Measurements from ENCODE around the gene FTO. TPM values are rescaled to one million over a fixed set of nuclear protein-coding genes. Genes with fewer than 3 reads are reported as not detected.

FTO gene
- total and polyA plus RNA-seq, 2 donors from 2014 or later, result 22.3 to 116 TPM

GRCh38 chr16:53732296-53732929 lies 28.5 kb downstream of the FTO start:
- TF ChIP-seq CTCF (IDR thresholded peaks at IDR 0.05; ENCODE audit: borderline replicate concordance, extremely low read depth, insufficient read depth), result no peak
- intact Hi-C loops (cut with DNase I), result no loop called here
- Histone ChIP-seq H3K9ac (ENCODE audit: low read length in 3 of 3) (no peak overlapping the region), H3K36me3 (ENCODE audit: control insufficient read depth in 2 of 3, insufficient read depth in 3 of 3, low read length in 3 of 3) (no peaks in the 10 kb centered on the region), H3K27ac (ENCODE audit: low read depth in 2 of 2, low read length in 2 of 2) (no peak overlapping the region), H3K27me3 (ENCODE audit: control insufficient read depth, insufficient read depth, low read length) (no peaks in the 10 kb centered on the region), H3K4me3 (ENCODE audit: low read length in 3 of 3) (no peak overlapping the region), H3K9me3 (ENCODE audit: control insufficient read depth in 2 of 3, insufficient read depth in 1 of 3, low read length in 3 of 3) (no peaks in the 10 kb centered on the region), H3K4me1 (ENCODE audit: control insufficient read depth in 2 of 3, insufficient read depth in 2 of 3, low read depth in 1 of 3, low read length in 3 of 3) (peaks cover 0 to 7% (median 0%) of the 10 kb centered on the region in 3 donors)
- FAIRE-seq, result no peak
- no peak for DNase-seq

GRCh38 chr16:53734908-53735307 lies 31.0 kb downstream of the FTO start:
- no peak for FAIRE-seq
- intact Hi-C loops (cut with DNase I), result no loop called here
- H3K9ac ChIP-seq (ENCODE audit: low read length in 3 of 3), result no peak overlapping the region
- peaks cover 0 to 7% (median 0%) of the 10 kb centered on the region in 3 donors for H3K4me1 ChIP-seq (ENCODE audit: control insufficient read depth in 2 of 3, insufficient read depth in 2 of 3, low read depth in 1 of 3, low read length in 3 of 3)
- H3K9me3 ChIP-seq (ENCODE audit: control insufficient read depth in 2 of 3, insufficient read depth in 1 of 3, low read length in 3 of 3), result no peaks in the 10 kb centered on the region
- H3K27me3 ChIP-seq (ENCODE audit: control insufficient read depth, insufficient read depth, low read length), result no peaks in the 10 kb centered on the region
- no peaks in the 10 kb centered on the region for H3K36me3 ChIP-seq (ENCODE audit: control insufficient read depth in 2 of 3, insufficient read depth in 3 of 3, low read length in 3 of 3)
- H3K4me3 ChIP-seq (ENCODE audit: low read length in 3 of 3), result no peak overlapping the region
- H3K27ac ChIP-seq (ENCODE audit: low read depth in 2 of 2, low read length in 2 of 2), result no peak overlapping the region
- no peak for DNase-seq
- no peak for TF ChIP-seq CTCF (IDR thresholded peaks at IDR 0.05; ENCODE audit: borderline replicate concordance, extremely low read depth, insufficient read depth)

- no peaks in the 10 kb centered on the region for H3K27me3 ChIP-seq (ENCODE audit: control insufficient read depth, insufficient read depth, low read length)
- TF ChIP-seq CTCF (IDR thresholded peaks at IDR 0.05; ENCODE audit: borderline replicate concordance, extremely low read depth, insufficient read depth), result no peak
These were observed 32.3 kb downstream of the FTO start for GRCh38 chr16:53736297-53736696.

GRCh38 chr16:53737552-53737951 lies 33.6 kb downstream of the FTO start:
- Histone ChIP-seq H3K4me3 (ENCODE audit: low read length in 3 of 3) (no peak overlapping the region), H3K9me3 (ENCODE audit: control insufficient read depth in 2 of 3, insufficient read depth in 1 of 3, low read length in 3 of 3) (no peaks in the 10 kb centered on the region), H3K36me3 (ENCODE audit: control insufficient read depth in 2 of 3, insufficient read depth in 3 of 3, low read length in 3 of 3) (no peaks in the 10 kb centered on the region), H3K9ac (ENCODE audit: low read length in 3 of 3) (no peak overlapping the region), H3K4me1 (ENCODE audit: control insufficient read depth in 2 of 3, insufficient read depth in 2 of 3, low read depth in 1 of 3, low read length in 3 of 3) (peaks cover 0 to 2% (median 0%) of the 10 kb centered on the region in 3 donors), H3K27me3 (ENCODE audit: control insufficient read depth, insufficient read depth, low read length) (no peaks in the 10 kb centered on the region), H3K27ac (ENCODE audit: low read depth in 2 of 2, low read length in 2 of 2) (no peak overlapping the region)
- FAIRE-seq, result no peak
- intact Hi-C loops (cut with DNase I), result no loop called here
- no peak for TF ChIP-seq CTCF (IDR thresholded peaks at IDR 0.05; ENCODE audit: borderline replicate concordance, extremely low read depth, insufficient read depth)
- no peak for DNase-seq

More at GRCh38 chr16:53736297-53736696, 32.3 kb downstream of the FTO start:
- H3K9me3 ChIP-seq (ENCODE audit: control insufficient read depth in 2 of 3, insufficient read depth in 1 of 3, low read length in 3 of 3), result no peaks in the 10 kb centered on the region
- no peak overlapping the region for H3K4me3 ChIP-seq (ENCODE audit: low read length in 3 of 3)
- no peak overlapping the region for H3K27ac ChIP-seq (ENCODE audit: low read depth in 2 of 2, low read length in 2 of 2)
- no peak for DNase-seq
- H3K36me3 ChIP-seq (ENCODE audit: control insufficient read depth in 2 of 3, insufficient read depth in 3 of 3, low read length in 3 of 3), result no peaks in the 10 kb centered on the region
- intact Hi-C loops (cut with DNase I), result no loop called here
- FAIRE-seq, result no peak
- H3K9ac ChIP-seq (ENCODE audit: low read length in 3 of 3), result no peak overlapping the region
- peaks cover 0 to 7% (median 0%) of the 10 kb centered on the region in 3 donors for H3K4me1 ChIP-seq (ENCODE audit: control insufficient read depth in 2 of 3, insufficient read depth in 2 of 3, low read depth in 1 of 3, low read length in 3 of 3)

Data from kidney (tissue), 14 donors.